GM12878 (cell line): ENCODE results near the gene ANKRD42. TPM values are rescaled to one million over a fixed set of nuclear protein-coding genes. Genes with fewer than 3 reads are reported as not detected.
A peak's percentile ranks its signal among the peaks of the same experiment; 100 is the strongest.

Experiments
- ATAC-seq: fragments of 200-7000 bp; cut with Tn5 transposase; 3 replicates; pipeline ENCODE4 v1.9.1; 2020; ENCODE audit warnings: mild to moderate bottlenecking, moderate library complexity
- BruUV-seq: library from RNA; stranded (reverse); fragments of 400-500 nt; replicated peaks from 2 replicates; lab custom pipeline; 2021; lab: Mats Ljungman, UMichigan
- CTCF ChIA-PET: fragments of 300-600 bp; sonication (Branson Sonifier 250); formaldehyde crosslinking; extraction: SDS; loops from one replicate; lab custom pipeline; 2021; ENCODE audit warnings: inconsistent platforms; lab: Yijun Ruan, JAX
- POLR2A ChIA-PET: fragments of 350-600 bp; formaldehyde crosslinking; extraction: SDS; loops from one replicate; lab custom pipeline; 2021; ENCODE audit warnings: inconsistent platforms; lab: Charles Lee
- RAD21 ChIA-PET: fragments of 300-600 bp; sonication (Branson Sonifier 250); formaldehyde crosslinking; loops from one replicate; lab custom pipeline; 2023; ENCODE audit warnings: antibody characterized with exemption; ENCODE audit not compliant: unreplicated experiment; lab: Charles Lee
- SMC1A ChIA-PET: fragments of 300-600 bp; sonication (Branson Sonifier 250); formaldehyde crosslinking; loops from one replicate; lab custom pipeline; 2023; ENCODE audit not compliant: unreplicated experiment, uncharacterized antibody; lab: Charles Lee
- DNase-seq: peaks from one replicate; pipeline ENCODE4 v3.0.0-alpha.2; 2011; ENCODE audit warnings: low read depth, low spot score
- FAIRE-seq: peaks from 3 replicates; lab custom pipeline; 2011; peaks lifted over from hg19 to GRCh38; lab: Jason Lieb, UNC
- H2AFZ ChIP-seq: 2 replicates; pipeline ENCODE4 v1.6.0; 2011; ENCODE audit warnings: low read depth, low read length, control low read depth; ENCODE audit not compliant: control insufficient read depth
- H3K27ac ChIP-seq: 2 replicates; pipeline ENCODE4 v1.5.1; 2011; ENCODE audit warnings: control low read depth; ENCODE audit not compliant: control insufficient read depth, insufficient read depth
- H3K27me3 ChIP-seq, 2 experiments: replicated peaks in 1 of 2; 2 replicates each; pipeline versions ENCODE4 v1.6.0 to v1.6.1; 2011; ENCODE audit warnings: low read length in 1 of 2; ENCODE audit not compliant: control insufficient read depth in 2 of 2, insufficient read depth in 2 of 2
- H3K36me3 ChIP-seq, 2 experiments: 2 replicates each; pipeline ENCODE4 v1.5.1; 2011; ENCODE audit warnings: low read length in 1 of 2; ENCODE audit not compliant: control insufficient read depth in 2 of 2, insufficient read depth in 2 of 2
- H3K4me1 ChIP-seq: 2 replicates; pipeline ENCODE4 v1.6.1; 2011; ENCODE audit warnings: mild to moderate bottlenecking, low read length, moderate library complexity, mixed read lengths; ENCODE audit not compliant: control insufficient read depth, insufficient read depth
- H3K4me2 ChIP-seq: 2 replicates; pipeline ENCODE4 v1.6.0; 2011; ENCODE audit warnings: control low read depth; ENCODE audit not compliant: control insufficient read depth, insufficient read depth
- H3K4me3 ChIP-seq: fragments of 200-600 bp; sonication (generic); 2 replicates; pipeline ENCODE4 v1.5.1; 2016
- H3K79me2 ChIP-seq: 2 replicates; pipeline ENCODE4 v1.6.0; 2011; ENCODE audit warnings: low read length; ENCODE audit not compliant: control insufficient read depth, insufficient read depth
- H3K9ac ChIP-seq: 2 replicates; pipeline ENCODE4 v1.8.0; 2011; ENCODE audit warnings: low read length, control low read depth, mixed read lengths; ENCODE audit not compliant: control insufficient read depth, insufficient read depth
- H3K9me3 ChIP-seq: replicated peaks from 3 replicates; pipeline ENCODE4 v1.5.1; 2011; ENCODE audit warnings: mild to moderate bottlenecking, low read length; ENCODE audit not compliant: control insufficient read depth, insufficient read depth
- H4K20me1 ChIP-seq: 2 replicates; pipeline ENCODE4 v1.6.0; 2011; ENCODE audit not compliant: control insufficient read depth, insufficient read depth
- CHD1 ChIP-seq: IDR thresholded peaks from 2 replicates; pipeline ENCODE4 v1.6.1; 2012; ENCODE audit warnings: low read depth, low read length, improper control_type of control experiment
- MTA3 ChIP-seq: IDR thresholded peaks from 2 replicates; pipeline ENCODE4 v1.6.1; 2012; ENCODE audit warnings: low read length, inconsistent platforms, borderline replicate concordance
- MXI1 ChIP-seq: fragments of 150-350 bp; IDR thresholded peaks from 2 replicates; pipeline ENCODE4 v1.6.1; 2011; ENCODE audit warnings: low read depth, mild to moderate bottlenecking, inconsistent platforms, low read length, improper control_type of control experiment
- PKNOX1 ChIP-seq: fragments of 450-650 bp; IDR thresholded peaks from 2 replicates; pipeline ENCODE4 v1.6.1; 2016; ENCODE audit warnings: mild to moderate bottlenecking
- POLR2A ChIP-seq: IDR thresholded peaks from 2 replicates; pipeline ENCODE4 v1.6.1; 2011; ENCODE audit warnings: low read depth, mild to moderate bottlenecking, low read length
- POLR2AphosphoS2 ChIP-seq: IDR thresholded peaks from 2 replicates; pipeline ENCODE4 v1.6.1; 2011; ENCODE audit warnings: low read depth, mild to moderate bottlenecking, low read length, improper control_type of control experiment, moderate library complexity
- SMAD5 ChIP-seq: IDR thresholded peaks from 2 replicates; pipeline ENCODE4 v1.6.1; 2016; ENCODE audit warnings: antibody characterized with exemption, low read depth
- SRF ChIP-seq, 2 experiments: IDR thresholded peaks; 2 replicates each; pipeline ENCODE4 v1.6.1; 2011; ENCODE audit warnings: low read depth in 2 of 2, low read length in 2 of 2, mild to moderate bottlenecking in 1 of 2, moderate library complexity in 1 of 2
- TARDBP ChIP-seq: IDR thresholded peaks from 2 replicates; pipeline ENCODE4 v1.6.1; 2016; ENCODE audit warnings: borderline replicate concordance
- TBL1XR1 ChIP-seq: IDR thresholded peaks from 2 replicates; pipeline ENCODE4 v1.6.1; 2012; ENCODE audit warnings: low read depth, low read length, improper control_type of control experiment
- WRNIP1 ChIP-seq: IDR thresholded peaks from 2 replicates; pipeline ENCODE4 v1.6.1; 2011; ENCODE audit warnings: low read depth, low read length, improper control_type of control experiment, borderline replicate concordance
- ZNF207 ChIP-seq: fragments of 450-650 bp; IDR thresholded peaks from 2 replicates; pipeline ENCODE4 v1.6.1; 2014; ENCODE audit warnings: antibody characterized with exemption, mild to moderate bottlenecking, borderline replicate concordance
- ZNF622 ChIP-seq: fragments of 450-650 bp; IDR thresholded peaks from 2 replicates; pipeline ENCODE4 v1.6.1; 2017; ENCODE audit warnings: mild to moderate bottlenecking, inconsistent platforms
- WGBS: methylation state at CpG from one replicate; pipeline ENCODE4 v1.1.6; 2016; ENCODE audit warnings: low lambda C conversion rate; ENCODE audit not compliant: insufficient replicate concordance, insufficient coverage; ENCODE audit errors: missing lambda C conversion rate; 5-methylcytosine and 5-hydroxymethylcytosine counted together
- in situ Hi-C: fragments of 300-500 bp; cut with MboI; formaldehyde crosslinking; loops from 9 replicates; pipeline ENCODE4 v1.14.3; 2018; ENCODE audit warnings: mixed read lengths
- intact Hi-C: fragments of 100-400 bp; cut with micrococcal nuclease; formaldehyde crosslinking; loops from one replicate; pipeline ENCODE4 v1.14.2; 2022; ENCODE audit not compliant: unreplicated experiment
- polyA plus RNA-seq, 11 experiments: library from polyadenylated mRNA; depleted of rRNA in 4 of 11; unstranded in 6 of 11; stranded (reverse) in 5 of 11; fragments of >200 nt; fragmentation: Nextera tagmentation in 4 of 11; fragmentation: Illumina TruSeq in 1 of 11; extraction: Ambion mirVana in 4 of 11; extraction: Trizol in 1 of 11; gene quantifications; 1 replicate in 1 of 11; 2 replicates in 10 of 11; pipeline versions ENCODE4 v1.2.1 to v1.2.3, GENCODE V29; 2011 to 2016; ENCODE audit warnings: inconsistent platforms in 2 of 11, missing spikeins in 2 of 11, low read depth in 1 of 11
- total RNA-seq, 4 experiments: library from RNA; depleted of rRNA in 3 of 4; stranded (reverse); fragments of >200 nt in 3 of 4; fragmentation: Illumina TruSeq in 1 of 4; extraction: Trizol in 1 of 4; gene quantifications; 2 replicates each; pipeline versions ENCODE4 v1.2.1 to v1.2.3, GENCODE V29; 2013 to 2021
- TF ChIP-seq, protein P1 (sequence below): fragments of 450-650 bp; IDR thresholded peaks from 2 replicates; pipeline ENCODE4 v1.6.1; 2018; ENCODE audit warnings: mild to moderate bottlenecking, low read depth, moderate library complexity; ENCODE audit not compliant: partially characterized antibody

The ANKRD42 gene
- total and polyA plus RNA-seq, 10 of the 15 experiments (the other 5 are each of a cell fraction or from before 2014, with no cell fraction given): 0.68 to 3.2 (median 2.0) TPM

- ChIA-PET SMC1A (interaction anchor here (0.7 to 2.9 kb wide), 23 partner anchors 9 to 258 kb away, joined by 3 to 25 read pairs (median 5); partner anchors contain the start of genes DDIAS and RAB30), CTCF (interaction anchor here (0.6 to 3.1 kb wide), 15 partner anchors 14 to 258 kb away, joined by 3 to 17 read pairs (median 3); partner anchors contain the start of gene DDIAS), POLR2A (interaction anchor here (0.8 to 4.1 kb wide), 9 partner anchors 9 to 95 kb away, joined by 3 to 42 read pairs (median 7); partner anchors contain the start of gene RAB30), RAD21 (interaction anchor here (0.6 to 2.9 kb wide), 14 partner anchors 22 to 257 kb away, joined by 3 to 15 read pairs (median 4); partner anchors contain the start of genes ANKRD42, DDIAS and RAB30)
- Histone ChIP-seq H3K27me3 (no peaks in the 10 kb centered on the region), H3K4me1 (peaks cover 3% of the 10 kb centered on the region), H3K79me2 (peaks cover 76% of the 10 kb centered on the region), H3K36me3 (peaks cover 0 to 16% of the 10 kb centered on the region in 2 experiments; a peak in 2 of 4 replicates), H3K9ac (peak overlapping the region; percentile 97), H3K4me3 (peak overlapping the region; percentile 98), H3K9me3 (no peaks in the 10 kb centered on the region), H3K4me2 (peak overlapping the region; percentile 92), H4K20me1 (peaks cover 2% of the 10 kb centered on the region), H2AFZ (no peak overlapping the region), H3K27ac (peak overlapping the region; percentile 56)
- ATAC-seq (no peak), DNase-seq (no peak), FAIRE-seq (no peak)
- 3% methylated on average over 15 of the region's 15 CpGs for WGBS
- in situ Hi-C loops: loop anchor here (5.0 kb wide), 2 partner anchors 87 to 257 kb away; partner anchors contain the start of genes DDIAS, PRCP and RAB30
- intact Hi-C loops: loop anchor here (5.0 kb wide), 1 partner anchor 257 kb away; the partner anchor contains the start of genes DDIAS and PRCP
- BruUV-seq: no TSS peak
- TF ChIP-seq PKNOX1: peak; percentile 60; the same call in 1 of the 2 replicates
- TF ChIP-seq ZNF622: no peak
- TF ChIP-seq SRF (IDR thresholded peaks at IDR 0.05; ENCODE audit: low read depth in 2 of 2, low read length in 2 of 2): no peak
- no peak for TF ChIP-seq ZNF207
- TF ChIP-seq TBL1XR1: 0 out of 2 replicates have a peak, but pooled peaks have one; percentile 18
- TF ChIP-seq, protein P1, sequence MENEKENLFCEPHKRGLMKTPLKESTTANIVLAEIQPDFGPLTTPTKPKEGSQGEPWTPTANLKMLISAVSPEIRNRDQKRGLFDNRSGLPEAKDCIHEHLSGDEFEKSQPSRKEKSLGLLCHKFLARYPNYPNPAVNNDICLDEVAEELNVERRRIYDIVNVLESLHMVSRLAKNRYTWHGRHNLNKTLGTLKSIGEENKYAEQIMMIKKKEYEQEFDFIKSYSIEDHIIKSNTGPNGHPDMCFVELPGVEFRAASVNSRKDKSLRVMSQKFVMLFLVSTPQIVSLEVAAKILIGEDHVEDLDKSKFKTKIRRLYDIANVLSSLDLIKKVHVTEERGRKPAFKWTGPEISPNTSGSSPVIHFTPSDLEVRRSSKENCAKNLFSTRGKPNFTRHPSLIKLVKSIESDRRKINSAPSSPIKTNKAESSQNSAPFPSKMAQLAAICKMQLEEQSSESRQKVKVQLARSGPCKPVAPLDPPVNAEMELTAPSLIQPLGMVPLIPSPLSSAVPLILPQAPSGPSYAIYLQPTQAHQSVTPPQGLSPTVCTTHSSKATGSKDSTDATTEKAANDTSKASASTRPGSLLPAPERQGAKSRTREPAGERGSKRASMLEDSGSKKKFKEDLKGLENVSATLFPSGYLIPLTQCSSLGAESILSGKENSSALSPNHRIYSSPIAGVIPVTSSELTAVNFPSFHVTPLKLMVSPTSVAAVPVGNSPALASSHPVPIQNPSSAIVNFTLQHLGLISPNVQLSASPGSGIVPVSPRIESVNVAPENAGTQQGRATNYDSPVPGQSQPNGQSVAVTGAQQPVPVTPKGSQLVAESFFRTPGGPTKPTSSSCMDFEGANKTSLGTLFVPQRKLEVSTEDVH: peak; percentile 24
- 0 out of 2 replicates have a peak, but pooled peaks have one; percentile 30 for TF ChIP-seq MXI1
- TF ChIP-seq POLR2A: peak; percentile 26; the same call in 1 of the 2 replicates
- TF ChIP-seq TARDBP: no peak
- peak; percentile 3; the same call in 1 of the 2 replicates for TF ChIP-seq POLR2AphosphoS2
- TF ChIP-seq MTA3: peak; percentile 47; the same call in 1 of the 2 replicates
- 0 out of 2 replicates have a peak, but pooled peaks have one; percentile 55 for TF ChIP-seq WRNIP1
- 0 out of 2 replicates have a peak, but pooled peaks have one; percentile 26 for TF ChIP-seq CHD1
- no peak for TF ChIP-seq SMAD5
Measured at GRCh38 chr11:83158965-83159901, 34.3 kb upstream of the ANKRD42 start.
